Suprapubic skin (tissue), 4 donors: ENCODE measurements around the gene SLC35E1. TPM values are rescaled to one million over a fixed set of nuclear protein-coding genes. Genes with fewer than 3 reads are reported as not detected.

Experiments used
- DNase-seq, 2 donors: peaks; one replicate each; pipeline ENCODE4 v3.0.0-alpha.2; 2019; ENCODE audit warnings: low spot score in 2 of 2
- H3K27ac ChIP-seq: fragments of 200-600 bp; sonication (generic); one replicate; pipeline ENCODE4 v1.5.1; 2019
- H3K27me3 ChIP-seq: fragments of 200-600 bp; sonication (generic); one replicate; pipeline ENCODE4 v1.5.1; 2019
- H3K36me3 ChIP-seq: fragments of 200-600 bp; sonication (generic); one replicate; pipeline ENCODE4 v1.5.1; 2019
- H3K4me1 ChIP-seq: fragments of 200-600 bp; sonication (generic); one replicate; pipeline ENCODE4 v1.5.1; 2019
- H3K4me3 ChIP-seq: fragments of 200-600 bp; sonication (generic); one replicate; pipeline ENCODE4 v1.5.1; 2019; ENCODE audit warnings: mild to moderate bottlenecking
- H3K9me3 ChIP-seq: fragments of 200-600 bp; sonication (generic); one replicate; pipeline ENCODE4 v1.5.1; 2019
- EP300 ChIP-seq: sonication (generic); formaldehyde crosslinking; IDR thresholded peaks from one replicate; pipeline ENCODE4 v1.6.1; 2017; ENCODE audit warnings: antibody characterized with exemption
- POLR2A ChIP-seq, 2 donors: fragments of 450-650 bp; IDR thresholded peaks; one replicate each; pipeline ENCODE4 v1.6.1; 2017; ENCODE audit warnings: antibody characterized with exemption in 2 of 2, mild to moderate bottlenecking in 2 of 2, moderate library complexity in 2 of 2
- POLR2AphosphoS5 ChIP-seq, 3 donors: sonication (generic); formaldehyde crosslinking; IDR thresholded peaks; one replicate each; pipeline ENCODE4 v1.6.1; 2017; ENCODE audit warnings: antibody characterized with exemption in 3 of 3
- WGBS: methylation state at CpG from one replicate; pipeline ENCODE4 v1.1.5; 2018; 5-methylcytosine and 5-hydroxymethylcytosine counted together
- total RNA-seq, 4 donors: library from RNA; depleted of rRNA; stranded (reverse); fragments of >200 nt; gene quantifications; one replicate each; pipeline ENCODE4 v1.1.0, GENCODE V29; 2016
- TF ChIP-seq, protein P1 (sequence below), 2 donors: fragments of 200-600 bp in 1 of 2; fragments of 450-650 bp in 1 of 2; sonication (generic) in 1 of 2; IDR thresholded peaks; one replicate each; pipeline ENCODE4 v1.5.1; 2016 to 2019; ENCODE audit warnings: antibody characterized with exemption in 2 of 2, mild to moderate bottlenecking in 1 of 2, moderate library complexity in 1 of 2

SLC35E1 gene
- total RNA-seq, 4 donors from 2014 or later, result 49.8 to 64.8 (median 56.3) TPM

DNA sequence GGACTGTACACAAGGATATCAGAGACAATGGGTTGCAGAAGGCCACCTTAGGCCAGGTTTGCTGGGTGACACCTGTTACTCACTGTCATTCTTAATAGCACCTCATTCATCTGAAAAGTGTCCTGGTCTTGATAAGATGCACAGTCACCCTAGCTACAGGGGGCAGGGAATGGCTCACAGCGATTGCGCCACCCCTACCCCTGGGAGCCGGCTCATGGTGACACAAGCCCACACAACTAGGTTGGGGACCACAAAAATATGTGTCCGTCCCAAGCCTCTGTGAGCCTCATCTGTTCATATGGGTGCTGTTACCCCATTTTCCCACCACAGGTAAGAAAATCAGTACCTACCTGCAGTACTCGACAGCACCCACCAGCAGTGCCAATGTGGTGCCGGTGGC is 32.4 kb upstream of the SLC35E1 start:
- peaks cover 2% of the 10 kb centered on the region for H3K36me3 ChIP-seq
- no peak overlapping the region for H3K4me3 ChIP-seq
- no peaks in the 10 kb centered on the region for H3K27me3 ChIP-seq
- 90% methylated on average over 6 of the region's 6 CpGs for WGBS
- DNase-seq, result no peak
- H3K9me3 ChIP-seq, result no peaks in the 10 kb centered on the region
- no peak overlapping the region for H3K27ac ChIP-seq
- peaks cover 26% of the 10 kb centered on the region for H3K4me1 ChIP-seq
- TF ChIP-seq, protein P1, sequence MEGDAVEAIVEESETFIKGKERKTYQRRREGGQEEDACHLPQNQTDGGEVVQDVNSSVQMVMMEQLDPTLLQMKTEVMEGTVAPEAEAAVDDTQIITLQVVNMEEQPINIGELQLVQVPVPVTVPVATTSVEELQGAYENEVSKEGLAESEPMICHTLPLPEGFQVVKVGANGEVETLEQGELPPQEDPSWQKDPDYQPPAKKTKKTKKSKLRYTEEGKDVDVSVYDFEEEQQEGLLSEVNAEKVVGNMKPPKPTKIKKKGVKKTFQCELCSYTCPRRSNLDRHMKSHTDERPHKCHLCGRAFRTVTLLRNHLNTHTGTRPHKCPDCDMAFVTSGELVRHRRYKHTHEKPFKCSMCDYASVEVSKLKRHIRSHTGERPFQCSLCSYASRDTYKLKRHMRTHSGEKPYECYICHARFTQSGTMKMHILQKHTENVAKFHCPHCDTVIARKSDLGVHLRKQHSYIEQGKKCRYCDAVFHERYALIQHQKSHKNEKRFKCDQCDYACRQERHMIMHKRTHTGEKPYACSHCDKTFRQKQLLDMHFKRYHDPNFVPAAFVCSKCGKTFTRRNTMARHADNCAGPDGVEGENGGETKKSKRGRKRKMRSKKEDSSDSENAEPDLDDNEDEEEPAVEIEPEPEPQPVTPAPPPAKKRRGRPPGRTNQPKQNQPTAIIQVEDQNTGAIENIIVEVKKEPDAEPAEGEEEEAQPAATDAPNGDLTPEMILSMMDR (IDR thresholded peaks at IDR 0.05), result no peak
- TF ChIP-seq POLR2AphosphoS5 (IDR thresholded peaks at IDR 0.05), result no peak
- TF ChIP-seq POLR2A (IDR thresholded peaks at IDR 0.05), result no peak
- TF ChIP-seq EP300, result no peak

DNA sequence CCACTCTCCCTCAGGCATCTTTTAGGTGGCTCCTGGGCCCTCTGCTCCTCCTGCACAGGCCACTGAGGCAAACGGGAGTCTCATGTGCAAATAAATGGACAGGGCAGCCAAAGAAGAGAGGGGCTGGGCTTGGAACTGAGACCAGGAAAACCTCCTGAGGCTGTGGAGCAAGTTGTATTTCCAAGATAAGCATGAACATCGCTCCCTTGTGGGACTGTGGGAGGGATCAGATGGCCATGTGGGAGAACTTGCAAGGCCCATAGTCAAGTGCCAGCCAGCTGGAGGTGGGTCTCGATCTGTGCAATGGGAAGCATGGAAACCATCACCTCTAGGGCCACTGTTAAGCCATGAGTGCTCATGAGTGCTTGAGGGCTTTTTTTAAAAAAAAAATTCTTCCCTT is 30.9 kb upstream of the SLC35E1 start:
- H3K27me3 ChIP-seq, result no peaks in the 10 kb centered on the region
- DNase-seq, result no peak
- TF ChIP-seq EP300 (no peak), POLR2AphosphoS5 (IDR thresholded peaks at IDR 0.05) (no peak), POLR2A (IDR thresholded peaks at IDR 0.05) (no peak)
- TF ChIP-seq, protein P1 (IDR thresholded peaks at IDR 0.05), result no peak
- peaks cover 2% of the 10 kb centered on the region for H3K36me3 ChIP-seq
- H3K9me3 ChIP-seq, result no peaks in the 10 kb centered on the region
- H3K4me1 ChIP-seq, result peaks cover 26% of the 10 kb centered on the region
- H3K4me3 ChIP-seq, result no peak overlapping the region
- WGBS, result 52% methylated on average over 3 of the region's 3 CpGs
- no peak overlapping the region for H3K27ac ChIP-seq

DNA sequence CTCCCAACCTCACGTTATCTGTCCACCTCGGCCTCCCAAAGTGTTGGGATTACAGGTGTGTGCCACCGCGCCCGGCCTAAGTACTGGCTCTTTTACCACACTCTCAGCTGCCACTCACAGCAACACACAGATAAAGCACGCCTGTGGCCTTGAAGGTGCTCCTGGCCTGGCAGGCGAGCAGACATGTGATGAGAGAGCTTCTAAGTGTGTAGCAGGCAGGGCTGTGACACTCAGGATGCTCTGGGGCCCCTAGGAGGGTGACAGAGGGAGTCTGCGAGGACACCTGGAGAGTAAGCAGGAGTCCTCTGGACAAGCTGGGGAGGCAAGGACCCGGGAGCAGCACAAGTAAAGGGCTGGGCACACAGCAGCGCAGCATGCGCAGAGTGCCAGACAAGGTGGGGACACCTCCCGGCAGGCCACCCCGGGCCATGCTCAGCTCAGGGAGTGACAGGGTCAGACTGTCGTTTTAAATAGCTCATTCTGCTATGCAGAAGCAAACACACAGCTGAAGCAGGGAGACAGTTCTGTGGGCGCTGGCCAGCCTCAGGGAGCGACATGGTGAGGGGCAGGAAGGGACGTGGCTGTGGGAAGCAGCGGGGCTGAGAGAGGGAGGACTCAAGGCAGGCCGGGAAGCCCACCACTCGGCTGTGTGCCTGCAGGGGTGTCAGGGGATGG is 29.3 kb upstream of the SLC35E1 start:
- peaks cover 19% of the 10 kb centered on the region for H3K4me1 ChIP-seq
- H3K36me3 ChIP-seq, result peaks cover 2% of the 10 kb centered on the region
- TF ChIP-seq EP300 (no peak), POLR2A (IDR thresholded peaks at IDR 0.05) (no peak), POLR2AphosphoS5 (IDR thresholded peaks at IDR 0.05) (no peak)
- TF ChIP-seq, protein P1 (IDR thresholded peaks at IDR 0.05), result no peak
- WGBS, result 94% methylated on average over 17 of the region's 20 CpGs
- no peak overlapping the region for H3K27ac ChIP-seq
- H3K9me3 ChIP-seq, result no peaks in the 10 kb centered on the region
- no peaks in the 10 kb centered on the region for H3K27me3 ChIP-seq
- H3K4me3 ChIP-seq, result no peak overlapping the region
- DNase-seq, result no peak

DNA sequence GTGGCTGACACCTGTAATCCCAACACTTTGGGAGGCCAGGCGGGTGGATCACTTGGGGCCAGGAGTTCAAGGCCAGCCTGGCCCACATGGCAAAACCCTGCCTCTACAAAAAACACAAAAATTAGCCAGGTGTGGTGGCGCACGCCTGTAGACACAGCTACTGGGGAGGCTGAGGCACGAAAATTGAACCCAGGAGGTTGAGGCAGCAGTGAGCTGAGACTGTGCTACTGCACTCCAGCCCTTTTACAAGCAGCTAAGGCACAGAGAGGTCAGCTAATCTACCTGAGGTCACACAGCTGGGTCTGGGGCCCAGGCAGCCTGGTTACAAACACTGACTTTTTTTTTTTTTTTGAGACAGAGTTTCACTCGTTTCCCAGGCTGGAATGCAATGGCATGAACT is 28.6 kb upstream of the SLC35E1 start:
- no peak for TF ChIP-seq POLR2AphosphoS5 (IDR thresholded peaks at IDR 0.05)
- H3K27ac ChIP-seq, result no peak overlapping the region
- H3K36me3 ChIP-seq, result peaks cover 2% of the 10 kb centered on the region
- no peaks in the 10 kb centered on the region for H3K9me3 ChIP-seq
- no peak overlapping the region for H3K4me3 ChIP-seq
- no peaks in the 10 kb centered on the region for H3K27me3 ChIP-seq
- H3K4me1 ChIP-seq, result peaks cover 18% of the 10 kb centered on the region
- no peak for DNase-seq
- 95% methylated on average over 5 of the region's 5 CpGs for WGBS

DNA sequence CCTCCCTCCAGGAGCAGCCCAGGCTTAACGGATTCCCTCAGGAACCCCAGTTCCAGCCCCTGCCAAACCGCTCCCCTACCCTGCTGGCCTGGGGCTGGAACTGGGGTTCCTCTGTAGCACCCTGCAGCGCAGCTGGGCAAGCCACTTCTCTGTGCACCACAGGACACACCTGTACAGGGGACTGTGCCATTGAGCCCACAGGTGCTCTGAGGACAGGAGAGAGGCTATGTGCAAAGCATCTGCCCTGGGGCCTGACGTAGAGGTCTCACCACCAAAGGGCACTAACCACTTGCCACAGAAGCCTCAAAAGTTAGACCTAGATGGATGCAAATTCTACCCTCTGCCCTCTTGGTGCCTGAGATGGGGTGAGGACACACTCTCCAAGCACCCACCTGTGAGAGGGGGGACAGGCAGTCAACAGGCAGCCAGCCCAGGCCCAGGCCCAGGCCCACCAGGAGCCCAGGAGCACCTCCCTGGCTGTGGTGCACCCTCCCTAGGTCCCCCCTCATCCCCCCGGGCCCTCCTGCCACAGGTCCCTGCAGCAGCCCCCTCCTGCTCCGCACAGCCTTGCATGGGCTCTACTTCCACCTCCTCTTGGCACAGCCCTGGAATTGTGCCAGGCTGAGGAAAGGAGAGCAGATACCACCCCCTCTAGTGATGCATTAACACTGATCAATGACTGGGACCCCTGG is 27.6 kb upstream of the SLC35E1 start:
- TF ChIP-seq, protein P1 (IDR thresholded peaks at IDR 0.05), result no peak
- TF ChIP-seq POLR2A (IDR thresholded peaks at IDR 0.05), result no peak
- no peak for TF ChIP-seq EP300
- TF ChIP-seq POLR2AphosphoS5 (IDR thresholded peaks at IDR 0.05), result no peak
- Histone ChIP-seq H3K4me1 (peaks cover 22% of the 10 kb centered on the region), H3K4me3 (no peak overlapping the region), H3K27me3 (no peaks in the 10 kb centered on the region), H3K27ac (no peak overlapping the region), H3K9me3 (no peaks in the 10 kb centered on the region), H3K36me3 (peaks cover 2% of the 10 kb centered on the region)
- whole genome bisulfite sequencing, result 100% methylated on average over 2 of the region's 6 CpGs
- DNase-seq, result no peak
